ENCODE data around the gene NAPA. TPM values are rescaled to one million over a fixed set of nuclear protein-coding genes. Genes with fewer than 3 reads are reported as not detected.

The NAPA gene
- total and polyA plus RNA-seq, 2 of the 13 experiments (the other 11 are each of a cell fraction or from before 2014, with no cell fraction given): 32.6 to 65.9 TPM

DNA sequence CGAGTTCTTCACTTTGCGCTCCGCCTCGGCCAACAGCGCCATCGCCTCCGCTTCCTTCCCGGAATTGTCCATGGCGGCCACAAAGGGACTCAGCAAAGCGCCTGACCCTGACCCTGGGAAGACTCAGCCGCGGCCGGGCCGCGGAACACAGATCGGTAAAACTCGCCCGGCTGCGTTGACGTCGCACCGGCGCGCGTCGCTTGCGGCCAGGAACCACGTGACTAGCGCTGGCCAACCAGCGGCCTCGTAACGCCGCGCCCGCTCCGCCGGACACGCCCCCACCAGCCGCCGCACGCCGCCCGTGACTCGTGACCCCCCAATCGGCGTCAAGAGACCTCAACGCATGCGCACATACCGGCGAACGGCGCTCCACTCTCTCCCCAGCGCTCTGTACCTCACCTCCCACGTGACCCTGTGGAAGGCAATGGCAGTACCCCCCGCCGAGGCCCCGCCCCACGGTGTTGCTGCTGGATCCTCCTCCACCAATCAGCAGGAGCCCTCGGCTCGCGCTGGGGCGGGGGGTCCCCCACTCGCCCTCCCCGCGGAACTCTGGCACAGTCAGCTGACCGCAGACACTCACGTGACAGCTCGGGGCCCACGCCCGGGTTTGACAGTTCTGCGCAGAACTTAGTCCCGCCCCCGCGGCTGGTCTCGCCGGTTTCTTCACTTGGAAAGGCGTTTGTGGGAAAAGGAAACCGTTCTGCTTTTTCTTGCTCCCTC lies at the start of gene NAPA (continued):
- TF ChIP-seq ZNF17 (CRISPR knock-in tag; IDR thresholded peaks at IDR 0.05) (no peak), SMAD3 (CRISPR knock-in tag; IDR thresholded peaks at IDR 0.05) (peak; percentile 45), ZFP36 (IDR thresholded peaks at IDR 0.05; ENCODE audit: borderline replicate concordance, low read depth, low read length, partially characterized antibody) (no peak), PTBP1 (IDR thresholded peaks at IDR 0.05; ENCODE audit: low read depth, low read length, poor library complexity, severe bottlenecking) (no peak), SIN3A (IDR thresholded peaks at IDR 0.05; ENCODE audit: borderline replicate concordance, low read depth, low read length) (peak; percentile 96), BORCS8-MEF2B (CRISPR knock-in tag; IDR thresholded peaks at IDR 0.05) (0 out of 2 replicates have a peak, but pooled peaks have one; percentile 13), CAMTA2 (CRISPR knock-in tag; IDR thresholded peaks at IDR 0.05; ENCODE audit: borderline replicate concordance) (no peak), ZNF33B (CRISPR knock-in tag; IDR thresholded peaks at IDR 0.05) (no peak), HOXA3 (CRISPR knock-in tag; IDR thresholded peaks at IDR 0.05) (peak; percentile 86), ZNF460 (CRISPR knock-in tag; IDR thresholded peaks at IDR 0.05; ENCODE audit: borderline replicate concordance) (no peak), ZNF382 (CRISPR knock-in tag; IDR thresholded peaks at IDR 0.05; ENCODE audit: borderline replicate concordance) (no peak), SUZ12 (IDR thresholded peaks at IDR 0.05; ENCODE audit: low read depth, low read length) (no peak), MTA1 (CRISPR knock-in tag; IDR thresholded peaks at IDR 0.05; ENCODE audit: borderline replicate concordance) (0 out of 2 replicates have a peak, but pooled peaks have one; percentile 25), FOXM1 (CRISPR knock-in tag; IDR thresholded peaks at IDR 0.05) (no peak)
- TF ChIP-seq, protein P1, sequence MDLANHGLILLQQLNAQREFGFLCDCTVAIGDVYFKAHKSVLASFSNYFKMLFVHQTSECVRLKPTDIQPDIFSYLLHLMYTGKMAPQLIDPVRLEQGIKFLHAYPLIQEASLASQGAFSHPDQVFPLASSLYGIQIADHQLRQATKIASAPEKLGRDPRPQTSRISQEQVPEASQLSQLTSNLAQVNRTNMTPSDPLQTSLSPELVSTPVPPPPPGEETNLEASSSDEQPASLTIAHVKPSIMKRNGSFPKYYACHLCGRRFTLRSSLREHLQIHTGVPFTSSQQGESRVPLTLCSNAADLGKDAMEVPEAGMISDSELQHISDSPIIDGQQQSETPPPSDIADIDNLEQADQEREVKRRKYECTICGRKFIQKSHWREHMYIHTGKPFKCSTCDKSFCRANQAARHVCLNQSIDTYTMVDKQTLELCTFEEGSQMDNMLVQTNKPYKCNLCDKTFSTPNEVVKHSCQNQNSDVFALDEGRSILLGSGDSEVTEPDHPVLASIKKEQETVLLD (CRISPR knock-in tag; IDR thresholded peaks at IDR 0.05; ENCODE audit: low read depth): peak; percentile 79
- TF ChIP-seq, protein P2, sequence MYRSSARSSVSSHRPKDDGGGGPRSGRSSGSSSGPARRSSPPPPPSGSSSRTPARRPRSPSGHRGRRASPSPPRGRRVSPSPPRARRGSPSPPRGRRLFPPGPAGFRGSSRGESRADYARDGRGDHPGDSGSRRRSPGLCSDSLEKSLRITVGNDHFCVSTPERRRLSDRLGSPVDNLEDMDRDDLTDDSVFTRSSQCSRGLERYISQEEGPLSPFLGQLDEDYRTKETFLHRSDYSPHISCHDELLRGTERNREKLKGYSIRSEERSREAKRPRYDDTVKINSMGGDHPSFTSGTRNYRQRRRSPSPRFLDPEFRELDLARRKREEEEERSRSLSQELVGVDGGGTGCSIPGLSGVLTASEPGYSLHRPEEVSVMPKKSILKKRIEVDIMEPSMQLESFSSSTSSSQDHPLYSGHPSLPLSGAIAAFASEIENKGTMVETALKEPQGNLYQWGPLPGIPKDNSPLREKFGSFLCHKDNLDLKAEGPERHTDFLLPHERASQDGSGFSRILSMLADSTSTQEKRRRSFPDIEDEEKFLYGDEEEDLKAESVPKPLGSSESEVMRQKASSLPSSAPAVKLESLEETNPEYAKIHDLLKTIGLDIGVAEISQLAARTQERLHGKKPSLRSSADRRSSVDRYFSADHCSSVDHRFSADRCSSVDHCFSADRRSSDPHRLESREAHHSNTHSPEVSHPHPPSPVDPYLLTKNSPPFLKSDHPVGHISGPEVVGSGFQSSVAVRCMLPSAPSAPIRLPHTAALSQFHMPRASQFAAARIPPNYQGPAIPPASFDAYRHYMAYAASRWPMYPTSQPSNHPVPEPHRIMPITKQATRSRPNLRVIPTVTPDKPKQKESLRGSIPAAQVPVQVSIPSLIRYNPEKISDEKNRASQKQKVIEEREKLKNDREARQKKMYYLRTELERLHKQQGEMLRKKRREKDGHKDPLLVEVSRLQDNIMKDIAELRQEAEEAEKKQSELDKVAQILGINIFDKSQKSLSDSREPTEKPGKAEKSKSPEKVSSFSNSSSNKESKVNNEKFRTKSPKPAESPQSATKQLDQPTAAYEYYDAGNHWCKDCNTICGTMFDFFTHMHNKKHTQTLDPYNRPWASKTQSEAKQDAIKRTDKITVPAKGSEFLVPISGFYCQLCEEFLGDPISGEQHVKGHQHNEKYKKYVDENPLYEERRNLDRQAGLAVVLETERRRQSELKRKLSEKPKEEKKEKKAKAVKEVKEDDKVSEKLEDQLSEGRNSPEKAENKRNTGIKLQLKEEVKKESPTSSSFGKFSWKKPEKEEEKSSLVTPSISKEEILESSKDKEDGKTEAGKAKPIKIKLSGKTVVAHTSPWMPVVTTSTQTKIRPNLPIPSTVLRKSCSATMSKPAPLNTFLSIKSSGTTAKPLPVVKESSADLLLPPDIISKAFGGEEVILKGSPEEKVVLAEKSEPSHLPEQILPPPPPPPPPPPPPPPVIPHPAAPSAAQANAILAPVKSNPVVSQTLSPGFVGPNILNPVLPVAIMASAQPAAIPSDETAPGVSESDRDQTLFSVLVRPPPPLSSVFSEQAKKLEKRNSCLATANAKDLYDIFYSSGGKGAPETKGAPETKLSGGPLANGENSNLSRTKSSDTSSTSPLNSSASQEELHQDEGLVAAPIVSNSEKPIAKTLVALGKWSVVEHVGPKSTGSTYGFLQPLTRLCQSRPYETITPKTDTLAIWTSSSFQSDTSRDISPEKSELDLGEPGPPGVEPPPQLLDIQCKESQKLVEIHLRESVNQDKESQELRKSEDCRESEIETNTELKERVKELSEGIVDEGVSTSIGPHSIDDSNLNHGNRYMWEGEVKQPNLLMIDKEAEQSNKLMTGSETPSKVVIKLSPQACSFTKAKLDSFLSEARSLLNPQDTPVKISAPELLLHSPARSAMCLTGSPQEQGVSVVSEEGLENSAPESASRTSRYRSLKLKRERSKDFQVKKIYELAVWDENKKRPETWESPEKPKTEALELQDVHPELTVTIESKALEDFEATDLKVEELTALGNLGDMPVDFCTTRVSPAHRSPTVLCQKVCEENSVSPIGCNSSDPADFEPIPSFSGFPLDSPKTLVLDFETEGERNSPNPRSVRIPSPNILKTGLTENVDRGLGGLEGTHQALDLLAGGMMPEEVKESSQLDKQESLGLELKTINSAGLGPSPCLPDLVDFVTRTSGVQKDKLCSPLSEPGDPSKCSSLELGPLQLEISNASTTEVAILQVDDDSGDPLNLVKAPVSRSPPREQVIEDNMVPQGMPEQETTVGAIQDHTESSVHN (CRISPR knock-in tag; IDR thresholded peaks at IDR 0.05): no peak
